IPS-20b (cell line): ENCODE results near the gene SEMA7A.
"Not testable (repeated sequence)": the region's sequence is repeated elsewhere in the genome, so short reads cannot be mapped to it uniquely, and the experiment has no call there.

Source experiments
- H3K27ac ChIP-seq: one replicate; pipeline ENCODE4 v1.5.1; 2013; ENCODE audit warnings: low read length
- H3K27me3 ChIP-seq: 2 replicates; pipeline ENCODE4 v1.6.1; 2013; ENCODE audit warnings: mild to moderate bottlenecking, low read length, inconsistent platforms; ENCODE audit not compliant: insufficient read depth
- H3K36me3 ChIP-seq: 2 replicates; pipeline ENCODE4 v1.6.1; 2013; ENCODE audit warnings: low read depth, mild to moderate bottlenecking, inconsistent platforms, low read length, moderate library complexity; ENCODE audit not compliant: insufficient read depth
- H3K4me1 ChIP-seq: 2 replicates; pipeline ENCODE4 v1.6.1; 2013; ENCODE audit warnings: mild to moderate bottlenecking, control low read depth, inconsistent platforms, low read length, moderate library complexity; ENCODE audit not compliant: insufficient read depth
- H3K4me3 ChIP-seq: 2 replicates; pipeline ENCODE4 v1.5.1; 2013; ENCODE audit warnings: mild to moderate bottlenecking, low read length, inconsistent platforms
- H3K9ac ChIP-seq: 2 replicates; pipeline ENCODE4 v1.6.1; 2013; ENCODE audit warnings: low read depth, mild to moderate bottlenecking, inconsistent platforms, low read length, moderate library complexity
- H3K9me3 ChIP-seq: 2 replicates; pipeline ENCODE4 v1.6.1; 2013; ENCODE audit warnings: mild to moderate bottlenecking, low read depth, low read length, inconsistent platforms; ENCODE audit not compliant: insufficient read depth

Gene SEMA7A

DNA sequence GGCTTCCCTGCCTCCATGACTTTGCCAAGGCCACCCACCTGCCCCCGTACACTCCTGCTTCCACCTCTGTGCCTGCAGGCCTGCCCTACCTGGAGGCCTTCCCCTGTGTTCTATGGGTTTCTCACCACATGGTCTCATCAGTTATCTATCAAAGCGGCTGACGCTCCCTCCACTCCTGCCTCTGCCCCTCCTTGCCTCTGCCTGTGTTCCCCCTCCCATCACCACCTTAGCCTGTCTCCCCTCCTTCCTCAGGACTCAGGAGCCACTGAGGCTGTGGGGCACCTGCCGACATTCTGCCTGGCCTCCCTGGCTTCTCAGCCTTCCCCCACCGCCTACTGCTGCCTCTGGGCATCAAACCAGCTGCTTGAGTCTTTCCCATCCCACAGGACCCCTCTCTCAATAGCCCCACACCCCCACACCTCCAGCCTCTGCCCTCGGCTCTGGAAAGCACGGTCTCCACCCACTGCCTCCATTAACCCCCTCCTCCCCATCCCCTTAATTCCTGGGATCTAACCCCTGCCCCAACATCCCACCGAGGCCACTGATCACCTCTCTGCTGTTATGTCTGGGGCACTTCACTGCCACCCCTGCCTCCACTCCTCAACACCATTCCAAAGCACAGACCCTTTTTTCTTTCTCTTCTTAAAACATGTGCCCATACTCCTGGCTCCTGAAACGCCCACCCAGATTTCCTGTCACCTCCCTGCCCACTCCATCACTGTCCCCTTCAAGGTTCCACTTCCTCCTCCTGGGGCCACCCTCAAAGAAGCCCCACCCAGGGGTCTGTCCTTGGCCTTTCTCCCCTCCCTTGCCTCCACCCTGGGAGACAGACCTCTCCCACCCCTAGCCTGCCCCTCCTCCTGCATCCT lies 41.9 kb downstream of the SEMA7A start:
- Histone ChIP-seq H3K9me3 (no peaks in the 10 kb centered on the region), H3K27ac (no peak overlapping the region), H3K4me1 (peaks cover 4% of the 10 kb centered on the region; the same call in 1 of the 2 replicates), H3K36me3 (no peaks in the 10 kb centered on the region), H3K9ac (no peak overlapping the region), H3K27me3 (no peaks in the 10 kb centered on the region), H3K4me3 (no peak overlapping the region)

DNA sequence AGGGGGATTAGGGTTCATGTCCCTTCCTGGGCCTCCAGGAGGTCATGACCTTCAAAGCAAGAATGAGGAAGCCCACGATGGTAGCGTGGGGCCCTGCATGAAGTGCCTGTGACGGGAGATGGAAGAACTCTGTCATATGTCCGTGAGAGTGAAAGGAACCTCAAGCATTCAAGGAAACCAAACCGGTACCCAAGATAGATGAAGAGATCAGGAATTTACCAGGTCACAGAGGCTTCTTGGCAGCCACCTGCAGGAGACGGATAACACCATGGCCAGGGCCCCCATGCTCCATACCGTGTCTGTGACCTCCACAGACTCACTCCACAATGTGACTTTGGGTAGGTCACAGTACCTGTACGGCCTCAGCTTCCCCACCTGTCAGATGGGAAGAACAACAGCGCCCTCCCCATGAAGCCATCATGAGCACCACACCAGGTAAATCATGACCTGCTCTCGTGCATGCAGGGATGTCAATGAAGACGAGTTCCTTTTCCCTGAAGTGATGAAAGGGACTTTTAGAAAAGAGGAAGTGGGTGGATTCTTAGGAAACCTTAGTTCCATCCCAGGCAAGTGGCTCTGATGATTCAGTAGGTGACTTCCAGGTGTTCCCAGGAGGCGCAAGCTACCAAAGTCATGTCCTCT lies 43.0 kb downstream of the SEMA7A start:
- Histone ChIP-seq H3K9me3 (no peaks in the 10 kb centered on the region), H3K9ac (no peak overlapping the region), H3K36me3 (no peaks in the 10 kb centered on the region), H3K4me1 (peaks cover 3% of the 10 kb centered on the region; the same call in 1 of the 2 replicates), H3K4me3 (no peak overlapping the region), H3K27me3 (no peaks in the 10 kb centered on the region), H3K27ac (no peak overlapping the region)

DNA sequence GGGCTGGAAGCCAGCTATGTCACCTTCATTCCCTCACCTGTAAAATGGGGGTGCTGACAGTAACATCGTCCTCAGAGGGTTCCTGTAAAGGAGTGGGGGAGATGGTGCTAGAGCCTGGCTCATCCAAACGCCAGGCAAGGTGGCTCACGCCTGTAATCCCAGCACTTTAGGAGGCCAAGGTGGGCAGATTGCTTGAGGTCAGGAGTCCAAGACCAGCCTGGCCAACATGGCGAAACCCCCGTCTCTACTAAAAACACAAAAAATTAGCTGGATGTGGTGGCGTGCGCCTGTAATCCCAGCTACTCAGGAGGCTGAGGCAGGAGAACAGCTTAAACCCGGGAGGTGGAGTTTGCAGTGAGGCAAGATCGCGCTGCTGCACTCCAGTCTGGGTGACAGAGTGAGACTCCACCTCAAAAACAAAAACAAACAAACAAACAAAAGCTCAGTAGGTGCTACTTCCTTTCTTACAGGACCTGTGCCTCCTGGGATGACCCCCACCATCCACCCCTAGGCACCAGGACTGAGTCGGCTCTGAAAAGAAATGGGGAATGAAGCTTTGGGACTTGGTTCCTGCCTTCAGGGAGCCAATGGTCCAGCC lies 43.6 kb downstream of the SEMA7A start:
- not testable (repeated sequence) for H3K4me3 ChIP-seq, H3K9me3 ChIP-seq, H3K36me3 ChIP-seq, H3K9ac ChIP-seq, H3K27ac ChIP-seq, H3K27me3 ChIP-seq, H3K4me1 ChIP-seq

DNA sequence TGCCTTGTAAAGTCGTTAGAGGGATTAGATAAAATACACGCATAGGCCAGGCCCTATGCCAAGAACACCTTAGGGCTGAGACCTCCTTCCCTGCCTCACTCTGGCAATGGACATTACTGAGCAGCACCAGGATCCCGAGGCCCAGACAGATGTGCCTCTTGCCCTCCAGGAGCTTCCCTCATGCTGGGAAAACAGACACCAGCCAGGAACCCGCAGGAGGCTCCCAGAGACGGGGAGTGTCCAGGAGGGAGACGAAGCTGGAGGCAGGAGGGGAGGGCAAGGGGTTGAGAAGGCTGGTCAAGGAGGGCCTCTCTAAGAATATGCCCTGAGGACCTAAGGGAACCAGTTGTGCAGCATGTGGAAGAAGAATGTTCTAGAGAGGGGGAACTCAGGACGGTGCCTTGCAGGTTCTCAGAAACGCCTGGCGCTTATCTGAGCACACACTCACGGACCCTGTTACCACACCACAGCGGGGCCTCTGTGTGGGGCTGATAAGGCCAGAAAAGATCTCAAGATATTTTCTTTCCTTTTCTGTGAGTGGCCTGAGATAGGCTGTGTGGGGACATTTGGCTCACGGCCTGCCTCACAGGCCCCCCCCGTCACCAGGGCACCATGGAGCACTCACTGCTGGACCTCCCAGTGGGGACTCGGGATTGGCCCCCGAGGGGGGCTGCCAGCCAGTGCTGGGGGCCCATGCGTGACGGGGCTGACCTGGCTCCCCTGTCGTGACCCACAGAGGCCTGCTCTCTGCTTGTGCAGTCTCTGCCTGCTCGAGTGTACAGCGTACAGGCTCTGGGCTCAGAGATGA lies 44.3 kb downstream of the SEMA7A start:
- no peaks in the 10 kb centered on the region for H3K27me3 ChIP-seq
- H3K4me3 ChIP-seq = no peak overlapping the region
- peaks cover 8% of the 10 kb centered on the region; the same call in 1 of the 2 replicates for H3K4me1 ChIP-seq
- H3K9ac ChIP-seq = no peak overlapping the region
- no peak overlapping the region for H3K27ac ChIP-seq
- no peaks in the 10 kb centered on the region for H3K9me3 ChIP-seq
- H3K36me3 ChIP-seq = no peaks in the 10 kb centered on the region

DNA sequence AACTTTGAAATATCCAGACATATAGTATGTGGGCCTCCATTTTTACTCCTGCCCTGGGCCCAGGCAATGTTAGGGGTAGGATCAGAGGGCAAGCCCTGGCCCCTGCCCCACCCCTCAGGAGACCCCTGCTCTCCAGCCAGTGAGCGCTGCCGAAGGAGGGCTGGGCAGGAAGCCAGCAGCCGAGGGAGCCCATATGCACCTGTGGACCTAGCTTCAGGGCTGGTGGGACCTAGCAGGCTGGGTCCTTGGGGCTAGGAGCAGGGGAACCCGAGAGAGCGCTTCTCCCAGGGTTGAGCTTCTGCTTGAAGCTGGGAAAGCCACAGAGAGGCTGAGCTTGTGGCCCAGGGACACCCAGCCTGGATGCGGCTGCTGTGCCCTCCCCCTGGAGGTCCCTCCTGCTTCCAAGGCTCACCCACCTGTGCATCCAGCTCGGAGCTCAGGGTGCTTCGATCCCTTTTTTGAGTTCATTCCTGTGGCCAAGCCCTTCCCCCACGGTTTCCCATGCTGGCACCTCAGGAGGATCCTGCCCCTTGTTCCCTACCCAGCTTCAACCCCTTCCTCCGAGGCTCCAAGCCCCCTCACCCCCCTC lies 45.3 kb downstream of the SEMA7A start:
- Histone ChIP-seq H3K36me3 (no peaks in the 10 kb centered on the region), H3K9me3 (no peaks in the 10 kb centered on the region), H3K4me3 (no peak overlapping the region)

DNA sequence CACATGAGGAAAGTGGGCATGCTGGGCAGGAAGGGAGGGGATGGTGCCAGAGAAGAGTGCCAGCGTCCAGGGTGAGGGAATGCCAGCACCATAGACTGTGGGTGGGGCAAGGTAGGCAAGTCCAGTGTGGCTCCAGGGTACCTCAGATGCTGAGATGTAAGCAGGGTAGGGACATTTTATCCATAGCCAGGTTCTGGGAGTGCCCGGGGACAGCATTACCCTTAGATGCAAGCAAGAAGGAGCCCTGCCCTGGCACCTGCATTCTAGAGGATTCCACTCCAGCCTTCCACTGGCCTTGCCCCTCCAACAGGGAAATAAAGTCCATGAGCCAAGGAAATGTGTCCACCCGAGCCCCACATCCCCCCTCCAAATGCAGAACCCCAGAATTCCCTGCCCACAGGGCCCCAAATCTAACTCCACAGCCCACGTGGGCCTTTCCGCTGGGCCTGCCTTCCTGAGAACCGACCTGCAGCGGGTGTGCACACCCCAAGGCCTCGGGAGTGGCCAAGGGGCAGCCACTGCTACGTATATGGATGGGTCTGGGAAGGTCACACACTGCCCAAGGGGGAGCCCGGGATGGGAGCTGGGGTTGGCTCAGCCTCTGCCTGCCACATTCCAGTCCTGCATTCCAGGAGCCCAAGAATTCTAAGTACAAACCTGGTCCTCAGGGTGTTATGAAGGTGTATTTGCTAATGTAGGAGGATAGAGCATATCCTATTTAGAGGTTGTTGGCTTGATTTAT lies 46.0 kb downstream of the SEMA7A start:
- H3K9ac ChIP-seq = no peak overlapping the region
- H3K4me3 ChIP-seq = no peak overlapping the region
- H3K27me3 ChIP-seq = no peaks in the 10 kb centered on the region
- no peaks in the 10 kb centered on the region for H3K36me3 ChIP-seq
- H3K27ac ChIP-seq = no peak overlapping the region
- H3K4me1 ChIP-seq = peaks cover 8% of the 10 kb centered on the region; the same call in 1 of the 2 replicates
- no peaks in the 10 kb centered on the region for H3K9me3 ChIP-seq

More for the DNA sequence above, 45.3 kb downstream of the SEMA7A start:
- Histone ChIP-seq H3K27ac (no peak overlapping the region), H3K4me1 (peaks cover 8% of the 10 kb centered on the region; the same call in 1 of the 2 replicates), H3K9ac (no peak overlapping the region), H3K27me3 (no peaks in the 10 kb centered on the region)

DNA sequence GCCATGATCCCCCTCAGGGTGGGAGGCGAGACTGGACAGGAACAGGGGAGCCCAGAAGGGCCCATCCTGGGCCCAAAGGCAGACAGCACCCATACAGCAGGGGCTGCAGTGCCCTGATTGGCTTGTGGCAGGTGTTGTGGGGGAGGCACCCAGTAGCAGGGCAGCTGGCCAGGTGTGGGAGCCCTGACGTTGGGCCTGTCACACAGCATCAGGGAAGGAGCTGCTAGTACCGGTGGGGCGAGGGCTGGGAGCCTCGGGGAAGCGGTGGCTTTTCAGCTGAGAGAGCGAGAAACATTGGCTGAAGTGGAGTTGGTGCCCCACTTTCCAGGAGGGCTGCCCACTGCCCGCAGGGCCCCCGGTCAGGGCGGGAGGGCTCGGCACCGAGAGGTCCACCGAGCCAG lies 46.6 kb downstream of the SEMA7A start:
- Histone ChIP-seq H3K36me3 (no peaks in the 10 kb centered on the region), H3K4me1 (peaks cover 8% of the 10 kb centered on the region; the same call in 1 of the 2 replicates), H3K27me3 (no peaks in the 10 kb centered on the region), H3K4me3 (no peak overlapping the region), H3K27ac (no peak overlapping the region), H3K9me3 (no peaks in the 10 kb centered on the region), H3K9ac (no peak overlapping the region)

DNA sequence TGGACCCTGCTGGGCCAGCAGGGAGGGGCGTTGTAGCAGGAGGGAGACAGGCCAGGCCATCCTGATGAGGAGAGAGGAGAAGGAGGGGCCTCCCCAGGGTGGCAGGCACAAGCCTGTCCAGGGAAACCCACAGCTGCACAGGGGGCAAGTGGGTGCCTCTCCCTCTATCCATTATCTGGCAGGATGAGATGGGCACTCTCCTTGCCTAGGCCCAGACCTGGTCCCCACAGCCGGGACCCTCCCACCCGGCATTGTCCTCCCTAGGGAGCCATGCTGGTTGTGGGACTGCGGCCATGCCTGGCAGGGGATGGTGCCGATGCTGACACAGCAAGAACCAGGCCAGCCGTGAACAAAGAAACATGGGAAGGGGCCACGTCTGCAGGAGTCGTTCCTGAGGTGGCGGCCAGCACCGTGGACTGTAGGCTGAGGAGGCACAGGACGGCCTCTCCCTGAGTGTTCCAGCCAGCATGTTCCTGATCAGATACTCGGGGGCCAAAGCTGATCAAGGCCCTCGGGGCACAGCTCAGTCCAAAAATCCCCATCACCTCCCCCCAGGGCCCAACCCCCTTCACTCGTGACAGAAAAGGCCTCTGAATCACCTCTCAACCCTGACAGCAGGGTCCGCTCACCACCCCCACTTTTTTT lies 47.1 kb downstream of the SEMA7A start:
- H3K27me3 ChIP-seq = no peaks in the 10 kb centered on the region
- no peak overlapping the region for H3K27ac ChIP-seq
- peaks cover 8% of the 10 kb centered on the region; the same call in 1 of the 2 replicates for H3K4me1 ChIP-seq
- no peak overlapping the region; the same call in 1 of the 2 replicates for H3K9ac ChIP-seq
- H3K9me3 ChIP-seq = no peaks in the 10 kb centered on the region
- H3K36me3 ChIP-seq = no peaks in the 10 kb centered on the region
- H3K4me3 ChIP-seq = no peak overlapping the region

DNA sequence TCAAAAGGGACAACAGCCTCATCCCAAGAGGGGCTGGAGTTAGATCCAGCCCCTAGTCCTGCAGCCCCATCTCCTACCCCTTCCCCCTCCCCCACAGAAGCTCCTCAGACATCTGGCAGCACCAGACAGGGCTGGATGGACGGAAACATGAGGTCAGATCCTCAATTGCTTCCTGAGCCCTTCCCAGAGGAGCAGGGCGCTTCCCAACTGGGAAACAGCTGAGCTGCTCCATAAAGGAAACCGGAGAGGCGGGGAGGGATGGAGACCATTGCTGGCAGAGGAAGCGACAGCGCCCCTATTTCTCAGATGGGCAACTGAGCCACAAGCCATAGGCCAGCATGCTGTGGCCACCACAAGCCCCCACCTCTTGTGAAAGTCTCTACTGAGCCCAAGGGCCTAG lies 48.0 kb downstream of the SEMA7A start:
- Histone ChIP-seq H3K27ac (no peak overlapping the region), H3K4me1 (peaks cover 8% of the 10 kb centered on the region; the same call in 1 of the 2 replicates), H3K36me3 (no peaks in the 10 kb centered on the region), H3K27me3 (no peaks in the 10 kb centered on the region), H3K9ac (no peak overlapping the region), H3K4me3 (no peak overlapping the region), H3K9me3 (no peaks in the 10 kb centered on the region)

DNA sequence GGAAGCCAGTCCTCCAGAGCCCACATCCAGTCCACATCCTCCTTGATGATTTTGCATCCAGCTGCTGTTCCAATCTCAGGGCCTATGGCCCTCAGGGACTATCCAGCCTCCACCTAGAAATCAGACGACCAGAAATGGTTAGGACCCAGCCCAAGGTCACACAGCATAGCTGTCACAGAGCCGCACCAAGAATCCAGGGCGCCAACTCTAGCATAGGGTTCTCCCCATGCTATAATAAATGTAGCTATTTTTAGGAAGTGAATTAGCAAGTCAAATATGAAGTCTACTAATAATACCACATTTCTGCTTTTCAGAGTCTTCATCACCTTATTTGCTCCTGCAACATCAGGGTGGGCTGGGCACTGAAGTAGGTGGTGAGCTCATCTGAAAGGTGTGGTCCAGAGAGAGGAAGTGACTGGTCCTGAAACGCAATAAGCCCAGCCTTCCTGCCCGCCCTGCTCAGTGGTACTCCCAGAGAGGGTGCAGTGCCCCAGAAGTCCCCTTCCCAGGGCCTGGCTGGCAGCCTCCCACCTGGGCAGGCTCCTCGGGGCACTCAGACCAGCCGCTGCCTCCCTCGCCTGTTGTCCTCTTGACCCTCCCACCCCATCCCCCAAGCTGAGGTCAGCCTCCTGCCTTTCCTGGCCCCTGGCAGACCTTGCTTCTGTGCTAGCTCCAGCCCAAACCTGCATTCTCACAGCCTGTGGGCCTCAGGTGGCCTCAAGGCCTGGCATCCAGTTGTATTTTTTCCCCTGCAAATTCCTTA lies 48.7 kb downstream of the SEMA7A start:
- Histone ChIP-seq H3K27ac (no peak overlapping the region), H3K9me3 (no peaks in the 10 kb centered on the region), H3K27me3 (no peaks in the 10 kb centered on the region), H3K9ac (no peak overlapping the region), H3K4me1 (peaks cover 8% of the 10 kb centered on the region; the same call in 1 of the 2 replicates), H3K4me3 (no peak overlapping the region), H3K36me3 (no peaks in the 10 kb centered on the region)
